ENCODE results near the gene CLEC7A.

Gene CLEC7A

DNA sequence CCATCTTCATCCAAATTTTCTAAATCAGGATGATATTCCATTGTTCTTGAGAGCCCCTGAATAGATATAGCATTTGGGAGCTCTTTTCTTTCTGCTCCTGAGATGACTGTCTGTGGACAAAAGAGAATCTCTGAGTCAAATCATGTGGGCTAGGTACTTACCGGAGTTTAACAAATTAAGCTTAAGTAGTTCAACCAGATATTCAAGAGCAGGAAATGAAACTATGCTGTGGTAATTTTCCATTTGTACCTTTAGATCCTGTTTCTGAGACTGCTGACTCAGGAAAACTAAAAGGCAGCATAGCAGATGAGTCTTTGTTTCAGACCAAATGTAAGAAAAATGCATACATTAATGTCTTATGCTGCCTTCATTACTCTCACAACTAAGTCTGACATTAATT lies at the start of gene CLEC7A:
CLEC7A (minus strand) TSS at position 158 of the 400 bp plus-strand sequence; CDS start at position 41, 117 bp downstream.
- DNase-seq (ENCODE audit: low read depth) = no peak

DNA sequence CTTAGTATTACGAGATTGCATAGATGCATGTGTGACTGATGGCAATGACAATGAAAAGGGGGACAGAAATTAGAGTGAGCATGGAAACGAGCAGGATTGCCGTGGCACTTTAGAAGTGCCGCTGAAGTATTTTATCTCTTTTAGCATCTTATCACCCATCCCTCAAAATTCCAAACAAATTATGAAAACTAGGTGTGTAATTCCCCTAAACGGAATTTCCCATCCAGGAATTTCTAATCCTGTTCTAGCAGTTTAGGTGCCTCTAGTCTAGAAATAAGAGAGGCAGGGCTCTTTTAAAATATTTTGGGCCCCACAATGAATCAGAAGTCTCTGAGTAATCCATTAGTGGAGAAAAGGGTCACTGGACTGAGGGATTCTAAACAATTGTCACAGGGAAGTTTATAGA lies 49.8 kb upstream of the CLEC7A start:
- DNase-seq (ENCODE audit: low read depth) = no peak

DNA sequence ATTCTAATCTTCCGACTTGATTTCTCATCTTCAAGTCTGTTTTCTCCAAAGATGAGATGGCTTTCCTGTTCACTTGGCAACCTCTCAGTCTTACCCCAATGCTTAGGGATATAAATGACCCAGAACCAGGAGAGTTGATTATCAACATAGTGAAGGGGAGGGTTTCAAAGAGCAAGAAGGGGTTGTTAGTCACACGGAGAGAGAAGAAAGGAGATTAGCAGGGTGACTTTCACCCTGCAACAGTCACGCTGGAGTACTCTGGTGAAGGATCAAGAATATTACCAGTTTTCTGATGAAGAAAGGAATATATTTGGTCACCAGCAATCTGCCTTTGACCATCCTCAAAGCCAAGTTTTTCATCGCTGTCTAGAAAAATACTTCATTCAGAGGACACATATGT lies 48.8 kb upstream of the CLEC7A start, which contains the start of gene TMEM52B:
TMEM52B (plus strand) TSS at position 212 of the 400 bp plus-strand sequence. CDS start 543 bp downstream, outside the sequence.
- no peak for DNase-seq (ENCODE audit: low read depth)

DNA sequence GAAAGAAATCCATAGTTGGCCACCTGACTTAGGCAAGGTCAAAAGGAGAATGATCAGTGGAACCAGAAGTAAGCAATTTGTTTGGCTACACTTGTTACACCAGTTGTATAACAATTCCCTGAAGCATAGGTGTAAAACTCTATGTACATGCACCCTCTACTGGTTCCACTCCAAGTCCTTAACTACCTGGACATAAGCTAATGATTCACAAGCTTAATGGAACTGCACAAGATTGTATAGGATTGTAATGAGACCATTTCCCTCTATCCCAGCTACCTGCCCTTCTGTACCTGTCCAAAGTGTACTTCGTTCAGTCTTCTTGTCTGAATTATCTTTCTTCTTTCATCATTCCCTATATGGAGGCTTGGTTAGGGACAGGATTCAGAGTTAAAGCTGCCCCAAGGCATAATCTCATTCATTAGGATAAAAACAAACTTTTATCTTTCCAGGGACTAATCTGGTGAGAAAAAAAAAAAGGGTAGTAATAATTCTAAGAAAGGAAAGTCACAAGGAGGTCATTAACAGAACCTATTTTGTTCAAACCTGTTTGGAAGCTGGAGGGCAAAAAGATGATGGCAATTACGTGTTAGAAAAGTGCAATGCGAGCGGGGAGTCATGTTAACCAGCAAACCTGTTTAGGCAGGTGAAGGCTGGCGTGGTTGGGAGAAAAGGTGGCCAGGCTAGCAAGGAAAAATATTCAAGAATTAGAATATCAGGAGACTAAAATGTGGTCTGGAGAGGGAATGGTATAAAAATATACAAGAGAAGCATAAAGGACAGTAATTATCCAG lies 46.0 kb upstream of the CLEC7A start:
- no peak for DNase-seq (ENCODE audit: low read depth)

DNA sequence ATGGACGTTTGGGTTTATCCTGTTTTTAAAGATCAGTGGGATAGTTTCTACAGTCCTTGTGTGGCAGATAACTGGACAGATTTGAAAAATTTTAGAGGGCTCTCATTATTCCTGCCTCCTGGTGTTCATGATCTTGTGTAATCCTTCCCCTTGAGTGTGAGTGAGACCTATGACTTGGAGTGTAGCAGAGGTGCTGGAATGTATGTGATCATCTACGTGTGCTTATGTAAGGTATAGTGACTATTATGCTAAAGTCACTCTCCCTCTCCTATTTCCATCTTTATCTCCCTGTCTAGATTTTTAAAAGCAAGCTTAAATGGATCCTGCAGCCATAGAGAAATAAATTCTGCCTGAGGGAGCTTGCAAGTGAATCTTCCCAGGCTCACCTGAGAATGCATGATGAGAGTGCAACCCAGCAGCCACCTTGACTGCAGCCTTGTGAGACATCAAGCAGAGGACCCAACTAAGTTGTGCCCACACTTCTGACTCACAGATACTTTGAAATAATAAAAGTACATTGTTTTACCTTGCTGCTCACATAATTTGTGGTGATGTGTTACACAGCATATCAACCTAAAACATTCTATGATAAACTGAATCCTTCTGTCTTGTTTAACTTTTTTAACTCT lies 45.1 kb upstream of the CLEC7A start:
- no peak for DNase-seq (ENCODE audit: low read depth)

DNA sequence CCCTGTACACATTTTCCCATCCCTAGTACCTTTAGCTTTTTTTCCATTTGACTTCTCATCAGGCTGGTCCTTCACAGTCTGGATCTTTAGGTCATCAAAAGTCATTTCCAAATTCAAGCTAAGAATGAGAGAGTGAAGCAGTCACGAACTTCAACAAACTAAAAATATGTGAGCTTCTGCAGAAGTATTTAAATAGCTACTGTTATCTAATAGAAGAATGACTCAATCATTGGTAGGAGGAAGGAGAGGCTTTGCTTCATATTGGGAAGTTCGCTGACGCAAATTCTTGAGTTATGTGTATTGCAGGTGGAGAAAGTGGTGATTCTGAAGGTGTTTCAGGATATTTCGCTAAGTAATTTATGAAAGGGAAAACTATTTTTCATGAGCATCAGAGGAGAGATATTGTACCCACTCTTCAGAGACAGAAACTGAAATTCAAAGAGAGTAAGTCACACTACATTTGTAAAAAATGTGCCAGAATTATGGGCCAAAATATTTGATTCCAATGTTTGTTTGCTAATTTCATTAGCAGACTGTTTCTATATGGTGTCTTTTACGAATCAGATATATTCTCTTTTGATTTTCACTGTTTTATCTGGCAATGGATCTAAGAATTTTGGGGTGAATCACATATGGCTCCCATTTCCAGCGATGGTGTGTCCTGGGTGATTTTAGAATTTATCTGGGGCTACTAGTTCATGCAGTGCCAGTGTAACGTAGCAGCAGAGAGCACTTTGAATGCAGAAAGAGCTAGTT lies 42.2 kb upstream of the CLEC7A start, which contains the start of gene OLR1:
OLR1 (minus strand) TSS at position 160 of the 756 bp plus-strand sequence; CDS start at position 105, 55 bp downstream.
- no peak for DNase-seq (ENCODE audit: low read depth)

DNA sequence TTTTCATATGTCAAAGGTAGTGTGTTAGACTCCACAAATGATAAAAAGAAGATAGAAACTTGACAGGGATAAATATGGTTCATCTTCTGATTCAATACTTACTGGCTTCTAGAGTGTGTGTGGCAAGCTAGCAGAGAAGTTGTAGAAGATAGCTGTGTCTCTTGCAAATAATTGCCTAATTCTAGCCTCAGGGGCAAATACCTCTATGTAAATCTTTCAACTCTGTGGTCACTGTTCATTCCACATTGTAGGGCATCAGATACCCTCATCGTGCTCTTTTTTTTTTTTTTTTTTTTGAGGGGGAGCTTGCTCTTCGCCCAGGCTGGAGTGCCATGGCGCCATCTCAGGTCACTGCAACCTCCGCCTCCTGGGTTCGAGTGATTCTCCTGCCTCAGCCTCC lies 40.2 kb upstream of the CLEC7A start:
- no peak for DNase-seq (ENCODE audit: low read depth)

DNA sequence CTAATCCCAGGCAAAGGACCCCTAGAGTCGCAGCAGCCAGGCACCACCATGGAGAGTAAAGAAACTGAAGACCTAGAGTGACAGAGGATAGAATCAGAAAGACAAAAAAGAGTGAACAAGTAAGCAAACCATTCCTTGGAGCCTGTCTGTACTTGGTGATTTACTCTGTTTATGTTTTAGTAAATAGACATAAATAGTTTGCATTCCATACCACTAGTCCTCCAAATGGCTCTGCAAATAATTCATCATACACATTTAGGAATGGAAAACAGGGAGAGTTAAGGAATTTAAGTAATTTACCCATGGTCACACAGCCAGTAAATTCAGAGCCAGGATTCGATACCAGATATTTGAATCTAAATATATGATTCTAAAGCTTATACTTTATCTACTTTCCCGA lies 39.1 kb upstream of the CLEC7A start:
- DNase-seq (ENCODE audit: low read depth) = no peak

DNA sequence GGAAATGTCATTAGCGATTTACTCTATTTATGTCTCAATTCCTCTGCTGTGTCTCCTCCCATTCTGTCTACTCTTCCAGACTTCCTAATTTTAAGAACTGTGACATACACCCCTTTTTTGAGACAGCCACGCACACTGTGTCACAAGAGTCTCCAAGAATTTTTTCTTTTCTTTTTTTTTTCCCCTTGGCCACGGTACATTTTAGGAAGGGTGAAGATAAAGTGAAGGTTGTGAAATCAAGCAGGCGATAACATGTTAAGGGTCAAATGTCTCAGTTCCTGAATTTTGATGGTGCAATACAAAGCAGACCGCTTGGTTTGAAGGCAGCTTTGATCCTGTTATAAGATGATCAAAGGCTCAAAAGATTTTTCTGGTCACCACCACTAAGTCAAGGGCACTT lies 37.6 kb upstream of the CLEC7A start:
- DNase-seq (ENCODE audit: low read depth) = no peak

DNA sequence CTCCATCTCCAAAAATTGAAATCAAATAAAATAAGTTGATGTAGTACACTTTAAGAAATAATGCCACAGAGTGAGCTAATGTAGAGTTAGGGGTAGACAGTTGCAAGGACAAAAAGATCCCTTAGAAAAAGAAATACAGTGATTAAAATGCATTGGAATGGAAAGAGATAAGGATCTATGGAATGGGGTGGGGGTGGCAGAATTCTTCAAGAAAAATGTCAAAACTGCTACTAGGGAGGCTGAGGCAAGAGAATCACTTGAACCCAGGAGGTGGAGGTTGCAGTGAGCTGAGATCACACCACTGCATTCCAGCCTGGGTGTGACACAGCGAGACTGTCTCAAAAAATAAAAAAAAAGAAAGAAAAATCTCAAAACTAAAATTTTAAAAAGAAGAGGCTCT lies 35.4 kb upstream of the CLEC7A start:
- DNase-seq (ENCODE audit: low read depth) = no peak

DNA sequence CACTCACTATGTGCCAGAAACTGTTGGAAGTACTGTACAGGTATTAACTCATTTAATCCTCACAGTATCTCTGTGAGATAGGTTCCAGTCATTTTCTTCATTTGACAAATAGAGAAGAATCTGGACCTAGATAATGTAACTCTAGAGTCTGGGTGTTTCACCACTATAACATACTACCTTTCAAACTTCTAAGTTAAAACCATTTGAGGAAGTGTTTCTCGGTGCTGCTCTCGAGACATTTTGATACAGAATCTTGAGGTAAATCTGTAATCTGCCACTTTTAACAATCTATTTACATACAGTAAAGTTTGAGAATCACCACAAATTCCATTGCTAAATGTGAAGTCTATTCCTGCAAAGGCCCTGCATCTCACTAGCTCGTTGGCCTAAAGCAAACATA lies 33.1 kb upstream of the CLEC7A start:
- DNase-seq (ENCODE audit: low read depth) = no peak

DNA sequence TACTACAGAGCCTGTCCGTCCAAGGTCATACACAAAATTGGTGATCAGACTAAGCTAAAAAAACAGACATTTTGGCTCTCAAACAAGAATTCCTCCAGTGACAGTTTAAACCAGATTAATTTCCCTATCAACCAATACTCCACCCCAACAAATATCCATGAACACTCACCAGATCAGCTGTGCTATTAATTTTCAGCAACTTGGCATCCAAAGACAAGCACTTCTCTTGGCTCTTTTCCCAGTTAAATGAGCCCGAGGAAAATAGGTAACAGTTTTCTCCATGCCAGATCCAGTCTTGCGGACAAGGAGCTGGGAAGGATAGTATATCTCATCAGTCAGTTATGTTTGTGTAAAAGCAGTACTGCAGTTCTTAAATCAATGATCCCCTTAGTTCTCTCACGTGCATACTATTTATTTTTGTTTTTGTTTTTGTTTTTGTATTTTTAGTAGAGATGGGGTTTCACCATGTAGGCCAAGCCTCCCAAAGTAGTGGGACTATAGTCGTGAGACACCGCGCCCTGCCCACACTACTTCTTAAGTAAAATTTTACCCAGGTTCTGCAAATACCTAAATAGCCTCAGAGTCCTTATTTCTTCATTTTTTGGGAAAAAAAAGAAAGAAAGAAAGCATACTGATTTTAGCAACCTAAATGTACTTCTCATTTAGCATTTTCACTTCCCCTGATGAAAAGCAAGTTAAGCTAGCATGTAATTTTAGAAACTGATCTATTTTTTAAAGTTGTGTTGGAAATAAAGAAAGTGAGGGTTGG lies 30.8 kb upstream of the CLEC7A start:
- no peak for DNase-seq (ENCODE audit: low read depth)

DNA sequence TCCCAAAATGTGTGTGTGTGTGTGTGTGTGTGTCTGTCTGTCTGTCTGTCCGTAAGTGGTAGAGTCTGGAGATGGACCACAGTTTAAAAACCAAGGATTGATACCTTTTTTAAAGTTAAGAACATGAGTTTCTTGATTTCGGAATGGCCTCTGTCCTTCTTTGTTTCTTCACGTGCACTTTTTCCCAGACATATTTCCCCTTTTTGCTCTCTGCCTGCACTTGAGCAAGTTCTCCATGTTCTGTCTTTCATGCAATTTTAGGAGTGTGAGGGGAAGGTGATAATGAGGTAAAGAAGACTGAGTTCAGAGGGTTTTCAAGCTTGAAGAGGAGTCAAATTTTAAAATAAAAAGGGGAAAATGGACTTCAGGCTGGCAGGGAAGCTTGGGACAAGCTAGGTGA lies 29.3 kb upstream of the CLEC7A start:
- no peak for DNase-seq (ENCODE audit: low read depth)

DNA sequence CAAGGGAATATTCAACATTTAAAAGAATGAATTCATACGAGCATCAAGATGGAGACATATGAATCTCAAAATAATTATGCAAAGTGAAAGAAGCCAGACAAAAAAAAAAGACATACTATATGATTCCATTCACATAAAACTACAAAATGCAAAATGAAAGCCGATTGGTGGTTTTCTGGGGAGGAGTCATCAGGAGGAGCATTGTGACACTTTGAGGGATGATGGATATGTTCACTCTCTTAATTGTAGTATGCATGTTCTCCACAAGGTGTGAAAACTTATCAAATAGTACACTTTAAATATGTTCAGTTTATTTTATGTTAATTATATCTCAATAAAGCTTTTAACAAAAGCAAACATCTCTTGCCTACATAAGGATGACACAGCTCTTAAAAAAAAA lies 28.4 kb upstream of the CLEC7A start:
- no peak for DNase-seq (ENCODE audit: low read depth)

DNA sequence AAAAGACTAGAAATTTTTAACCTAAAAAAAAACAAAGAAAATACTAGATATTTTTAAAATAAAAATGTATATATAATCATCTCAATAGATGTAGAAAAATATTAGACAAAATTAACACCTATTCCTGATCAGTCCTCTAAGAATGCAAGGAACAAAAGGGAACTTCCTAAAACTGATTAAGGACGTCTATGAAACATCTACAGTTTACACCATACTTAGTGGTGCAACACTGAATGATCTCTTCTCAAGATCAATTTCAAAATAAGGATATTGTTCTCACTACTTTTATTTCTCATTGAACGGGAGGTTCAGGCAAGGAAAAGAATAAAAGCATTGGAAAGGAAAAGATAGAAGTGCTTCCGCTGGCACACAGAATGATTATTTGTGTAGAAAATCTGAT lies 26.0 kb upstream of the CLEC7A start:
- DNase-seq (ENCODE audit: low read depth) = no peak

DNA sequence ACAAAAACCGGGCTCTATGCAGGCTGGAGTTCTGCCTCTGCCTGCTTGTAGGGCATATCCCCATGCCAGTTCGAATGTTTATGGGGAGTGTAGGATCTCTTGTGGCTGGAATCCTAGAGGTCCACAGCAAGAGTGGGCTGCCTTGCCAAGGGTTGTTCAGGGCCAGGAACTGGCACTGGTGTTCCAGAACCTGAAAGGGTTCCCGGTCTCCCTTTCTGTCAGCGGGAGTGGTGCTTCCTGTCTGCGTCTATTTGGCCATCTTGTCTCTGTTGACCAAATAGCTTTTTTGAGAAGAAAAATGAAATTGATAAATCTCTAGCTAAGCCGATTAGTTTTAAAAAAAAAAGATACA lies 24.1 kb upstream of the CLEC7A start:
- no peak for DNase-seq (ENCODE audit: low read depth)

DNA sequence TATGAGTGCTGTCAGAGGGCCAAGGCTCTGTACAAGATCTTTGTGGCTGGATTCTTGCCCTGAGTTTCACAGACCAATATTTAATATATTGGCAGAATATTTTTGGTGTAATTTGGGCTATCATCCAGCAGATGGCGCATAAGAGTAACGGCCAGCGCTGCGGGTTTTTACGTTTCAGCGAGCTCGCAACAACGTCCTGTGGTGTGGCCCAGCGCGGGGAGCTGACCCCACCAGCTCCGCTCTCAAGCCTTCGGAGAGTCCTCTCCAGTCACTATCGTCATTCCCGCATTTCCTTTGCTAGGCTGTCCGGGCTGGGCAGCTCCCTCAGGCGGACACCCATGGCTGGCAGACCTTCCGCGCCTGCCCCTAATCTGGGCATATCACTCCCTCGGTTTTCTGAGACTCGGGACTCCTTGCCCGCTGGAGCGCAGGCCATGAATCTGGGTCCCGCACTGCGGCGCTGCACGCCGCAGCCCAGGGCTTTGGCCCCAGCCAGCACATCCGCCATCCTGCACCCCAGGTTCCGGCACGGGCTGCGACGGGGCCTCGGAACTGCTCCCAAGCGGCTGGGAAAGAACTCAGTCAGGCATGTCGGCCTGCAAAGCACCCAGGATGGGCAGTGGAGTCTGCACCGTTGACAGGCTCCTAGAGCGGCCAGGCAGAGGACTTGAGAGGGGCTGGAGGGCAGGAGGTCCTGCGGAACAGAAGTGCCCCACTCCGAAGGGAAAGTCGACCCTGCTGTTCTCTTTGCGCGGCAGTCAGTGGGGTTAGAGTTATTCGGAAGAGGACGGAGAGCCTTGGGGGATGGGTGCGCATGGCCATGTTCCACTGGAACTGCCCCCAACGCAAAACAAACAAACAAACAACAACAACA lies 23.5 kb upstream of the CLEC7A start:
- peak; percentile 8 for DNase-seq (ENCODE audit: low read depth)

DNA sequence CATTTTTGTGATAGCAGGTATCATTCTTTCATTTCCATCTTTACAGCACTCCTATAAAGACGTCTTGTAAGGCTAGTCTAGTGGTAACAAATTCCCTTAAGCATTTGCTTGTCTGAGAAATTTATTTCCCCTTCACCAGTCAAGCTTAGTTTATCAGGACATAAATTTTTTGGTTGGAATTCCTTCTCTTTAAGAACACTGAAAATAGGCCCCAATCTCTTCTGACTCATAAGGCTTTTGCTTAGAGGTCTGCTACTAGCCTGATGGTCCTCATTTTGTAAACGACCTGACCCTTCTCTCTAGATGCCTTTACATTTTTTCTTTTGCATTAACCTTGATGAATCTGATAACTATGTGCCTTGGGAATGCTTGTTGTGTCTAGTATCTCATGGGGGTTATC lies 21.6 kb upstream of the CLEC7A start:
- DNase-seq (ENCODE audit: low read depth) = no peak

DNA sequence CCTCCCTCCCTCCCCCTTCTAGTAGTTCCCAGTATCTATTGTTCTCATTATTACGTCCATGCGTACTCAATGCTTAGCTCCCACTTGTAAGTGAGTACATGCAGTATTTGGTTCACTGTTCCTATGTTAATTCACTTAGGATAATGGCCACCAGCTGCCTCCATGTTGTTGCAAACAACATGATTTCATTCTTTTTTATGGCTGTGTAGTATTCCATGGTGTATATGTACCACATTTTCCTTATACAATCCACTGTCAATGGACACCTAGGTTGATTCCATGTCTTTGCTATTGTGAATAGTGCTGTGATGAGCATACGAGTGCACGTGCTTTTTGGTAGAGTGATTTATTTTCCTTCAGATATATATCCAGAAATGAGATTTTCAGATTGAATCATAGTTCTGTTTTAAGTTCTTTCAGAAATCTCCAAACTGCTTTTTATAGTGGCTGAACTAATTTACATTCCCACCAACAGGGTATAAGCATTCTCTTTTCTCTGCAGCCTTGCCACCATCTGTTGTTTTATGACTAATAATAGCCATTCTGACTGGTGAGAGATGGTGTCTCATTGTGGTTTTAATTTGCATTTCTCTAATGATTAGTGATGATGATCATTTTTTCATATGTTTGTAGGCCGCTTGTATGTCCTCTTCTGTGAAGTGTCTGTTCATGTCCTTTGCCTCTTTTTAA lies 17.9 kb upstream of the CLEC7A start:
- DNase-seq (ENCODE audit: low read depth) = no peak

DNA sequence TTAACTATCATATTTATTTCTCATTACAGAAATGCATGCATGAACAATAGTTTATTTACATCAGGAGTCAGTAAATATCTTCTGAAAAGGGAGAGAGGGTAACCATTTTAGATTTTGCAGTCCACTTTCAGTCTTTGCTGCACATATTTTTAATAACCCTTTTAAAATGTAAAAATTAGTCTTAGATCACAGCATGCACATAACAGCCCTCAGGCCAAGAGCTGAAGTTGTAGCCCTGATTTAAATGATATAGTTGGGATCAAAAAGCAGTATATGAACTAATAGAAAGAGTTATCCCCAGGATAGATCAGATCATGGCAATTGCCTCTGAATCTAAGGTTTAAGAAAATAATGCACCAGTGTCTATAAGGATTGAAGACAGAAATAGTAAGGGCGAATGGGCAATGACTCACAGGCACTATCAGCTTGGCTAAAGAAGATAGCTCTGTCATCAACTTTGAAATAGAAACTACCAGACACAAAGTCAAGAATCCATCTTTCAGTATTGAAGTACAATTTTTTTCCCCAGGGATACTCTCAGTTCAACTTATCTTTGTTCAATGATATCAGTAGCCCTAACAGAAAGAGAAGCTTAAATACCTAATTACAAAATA lies 13.1 kb upstream of the CLEC7A start:
- no peak for DNase-seq (ENCODE audit: low read depth)

All from T-helper 22 cell (primary cell).